Measurements from ENCODE around the gene CMKLR1.

Gene CMKLR1

GRCh38 chr12:108257610-108258106 is 81.5 kb downstream of the CMKLR1 start:
- DNase-seq = no peak

- DNase-seq = no peak
Measured at GRCh38 chr12:108257004-108257403, 82.1 kb downstream of the CMKLR1 start.

GRCh38 chr12:108255252-108255602 is 83.9 kb downstream of the CMKLR1 start:
- no peak for DNase-seq

- DNase-seq = no peak
Measured at GRCh38 chr12:108254517-108255251, 84.4 kb downstream of the CMKLR1 start.

GRCh38 chr12:108254030-108254429 is 85.1 kb downstream of the CMKLR1 start:
- DNase-seq = no peak

GRCh38 chr12:108253540-108253939 is 85.6 kb downstream of the CMKLR1 start:
- no peak for DNase-seq

- no peak for DNase-seq
Measured at GRCh38 chr12:108252523-108252922, 86.6 kb downstream of the CMKLR1 start.

- DNase-seq = no peak
Measured at GRCh38 chr12:108248011-108248410, 91.1 kb downstream of the CMKLR1 start.

GRCh38 chr12:108247130-108247529 is 92.0 kb downstream of the CMKLR1 start:
- no peak for DNase-seq

- no peak for DNase-seq
Measured at GRCh38 chr12:108241986-108242703, 97.0 kb downstream of the CMKLR1 start.

GRCh38 chr12:108240928-108241327 is 98.2 kb downstream of the CMKLR1 start:
- no peak for DNase-seq

GRCh38 chr12:108240027-108240785 is 98.9 kb downstream of the CMKLR1 start:
- no peak for DNase-seq

- DNase-seq = no peak
Measured at GRCh38 chr12:108239378-108239777, 99.7 kb downstream of the CMKLR1 start.

- no peak for DNase-seq
Measured at GRCh38 chr12:108238474-108238873, 100.6 kb downstream of the CMKLR1 start.
